ENCODE results near the gene COL18A1.

DNA sequence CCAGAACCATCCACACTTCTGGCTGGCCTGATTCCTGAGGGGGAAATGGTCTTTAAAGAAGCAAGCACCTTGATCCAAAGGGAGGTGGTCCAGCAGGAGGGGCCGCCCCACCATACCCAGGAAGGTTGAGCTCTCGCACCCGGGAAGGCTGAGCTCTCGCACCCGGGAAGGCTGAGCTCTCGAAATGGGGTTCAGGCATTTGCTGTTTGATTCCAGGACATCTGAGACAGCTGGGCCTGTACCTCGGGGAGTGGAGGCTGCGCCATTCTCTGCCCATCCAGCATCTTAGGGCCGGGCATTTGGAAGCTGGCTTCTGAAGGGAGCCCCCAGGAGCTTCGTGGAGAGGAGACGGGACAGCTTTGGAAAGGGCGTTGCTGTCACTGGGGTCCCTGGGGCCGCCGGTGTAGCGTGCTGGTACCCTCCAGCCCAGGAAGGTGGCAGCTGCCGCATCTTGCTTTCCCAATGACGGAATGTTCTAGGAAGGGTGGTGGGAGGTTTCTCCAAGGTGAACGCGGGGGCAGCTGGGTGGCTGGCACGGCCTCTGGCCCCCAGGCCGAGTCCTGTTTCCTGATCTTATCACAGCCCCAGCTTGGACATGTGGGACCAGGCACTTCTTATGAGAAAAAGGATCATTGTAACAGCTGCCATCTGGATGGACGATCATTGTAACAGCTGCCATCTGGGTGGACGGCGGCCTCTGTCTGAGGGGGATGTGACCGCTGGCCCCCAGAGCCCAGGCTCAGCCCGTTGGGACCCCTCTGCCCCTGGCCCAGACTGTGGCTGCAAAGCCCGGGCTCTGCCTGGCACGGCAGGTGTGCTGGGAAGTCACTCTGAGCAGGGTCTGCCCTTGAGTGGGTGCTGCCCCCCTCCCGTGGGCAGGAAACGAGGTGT, 61.6 kb downstream of the COL18A1 start:
- TF ChIP-seq, protein P1, sequence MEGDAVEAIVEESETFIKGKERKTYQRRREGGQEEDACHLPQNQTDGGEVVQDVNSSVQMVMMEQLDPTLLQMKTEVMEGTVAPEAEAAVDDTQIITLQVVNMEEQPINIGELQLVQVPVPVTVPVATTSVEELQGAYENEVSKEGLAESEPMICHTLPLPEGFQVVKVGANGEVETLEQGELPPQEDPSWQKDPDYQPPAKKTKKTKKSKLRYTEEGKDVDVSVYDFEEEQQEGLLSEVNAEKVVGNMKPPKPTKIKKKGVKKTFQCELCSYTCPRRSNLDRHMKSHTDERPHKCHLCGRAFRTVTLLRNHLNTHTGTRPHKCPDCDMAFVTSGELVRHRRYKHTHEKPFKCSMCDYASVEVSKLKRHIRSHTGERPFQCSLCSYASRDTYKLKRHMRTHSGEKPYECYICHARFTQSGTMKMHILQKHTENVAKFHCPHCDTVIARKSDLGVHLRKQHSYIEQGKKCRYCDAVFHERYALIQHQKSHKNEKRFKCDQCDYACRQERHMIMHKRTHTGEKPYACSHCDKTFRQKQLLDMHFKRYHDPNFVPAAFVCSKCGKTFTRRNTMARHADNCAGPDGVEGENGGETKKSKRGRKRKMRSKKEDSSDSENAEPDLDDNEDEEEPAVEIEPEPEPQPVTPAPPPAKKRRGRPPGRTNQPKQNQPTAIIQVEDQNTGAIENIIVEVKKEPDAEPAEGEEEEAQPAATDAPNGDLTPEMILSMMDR (conservative IDR thresholded peaks at IDR 0.05; ENCODE audit: low read depth, low read length) = no peak
- no peak for TF ChIP-seq EZH2phosphoT487 (IDR thresholded peaks at IDR 0.05; ENCODE audit: borderline replicate concordance, low read length)
- TF ChIP-seq EZH2 (IDR thresholded peaks at IDR 0.05; ENCODE audit: low read length, unreplicated experiment) = no peak
